Measurements from ENCODE around the gene GANAB.

GRCh38 chr11:62601372-62602140, 44.9 kb downstream of the GANAB start, which contains the start of gene MTA2:
- TF ChIP-seq GATA2 (IDR thresholded peaks at IDR 0.05; ENCODE audit: low read depth, low read length) (no peak), GATA3 (IDR thresholded peaks at IDR 0.05; ENCODE audit: low read depth, low read length) (no peak)

All from SH-SY5Y (cell line).